ENCODE data around the gene TPP2.

TPP2 gene

GRCh38 chr13:102694937-102695336 is 98.2 kb downstream of the TPP2 start, which contains the start of gene METTL21C:
TSS of gene METTL21C (minus strand) at chr13:102695044. CDS start at chr13:102694498, 546 bp downstream.
- DNase-seq (ENCODE audit: low read depth): no peak

- no peak for DNase-seq (ENCODE audit: low read depth)
Measured at GRCh38 chr13:102696465-102696864, 99.7 kb downstream of the TPP2 start.

- no peak for DNase-seq (ENCODE audit: low read depth)
Measured at GRCh38 chr13:102697264-102697663, 100.5 kb downstream of the TPP2 start.

GRCh38 chr13:102697929-102698648 is 101.3 kb downstream of the TPP2 start:
- no peak for DNase-seq (ENCODE audit: low read depth)

GRCh38 chr13:102698649-102698980 is 101.8 kb downstream of the TPP2 start:
- DNase-seq (ENCODE audit: low read depth): no peak

GRCh38 chr13:102699504-102699903 is 102.7 kb downstream of the TPP2 start:
- no peak for DNase-seq (ENCODE audit: low read depth)

- no peak for DNase-seq (ENCODE audit: low read depth)
Measured at GRCh38 chr13:102700088-102701031, 103.6 kb downstream of the TPP2 start.

- no peak for DNase-seq (ENCODE audit: low read depth)
Measured at GRCh38 chr13:102701331-102701730, 104.5 kb downstream of the TPP2 start.

- DNase-seq (ENCODE audit: low read depth): no peak
Measured at GRCh38 chr13:102702965-102703725, 106.4 kb downstream of the TPP2 start.

GRCh38 chr13:102703726-102704035 is 106.9 kb downstream of the TPP2 start:
- DNase-seq (ENCODE audit: low read depth): no peak

- no peak for DNase-seq (ENCODE audit: low read depth)
Measured at GRCh38 chr13:102704238-102705058, 107.7 kb downstream of the TPP2 start.

GRCh38 chr13:102707467-102707866 is 110.7 kb downstream of the TPP2 start:
- DNase-seq (ENCODE audit: low read depth): peak; percentile 89

- DNase-seq (ENCODE audit: low read depth): no peak
Measured at GRCh38 chr13:102708211-102708610, 111.4 kb downstream of the TPP2 start.

- DNase-seq (ENCODE audit: low read depth): no peak
Measured at GRCh38 chr13:102708991-102709390, 112.2 kb downstream of the TPP2 start.

GRCh38 chr13:102709536-102709935 is 112.8 kb downstream of the TPP2 start:
- DNase-seq (ENCODE audit: low read depth): no peak

GRCh38 chr13:102710261-102710679 is 113.5 kb downstream of the TPP2 start:
- peak; percentile 84 for DNase-seq (ENCODE audit: low read depth)

GRCh38 chr13:102715447-102715846 is 118.7 kb downstream of the TPP2 start:
- DNase-seq (ENCODE audit: low read depth): no peak

GRCh38 chr13:102718746-102719145 is 122.0 kb downstream of the TPP2 start:
- DNase-seq (ENCODE audit: low read depth): no peak

GRCh38 chr13:102721800-102722231 is 125.0 kb downstream of the TPP2 start:
- peak; percentile 90 for DNase-seq (ENCODE audit: low read depth)

GRCh38 chr13:102724923-102725322 is 128.1 kb downstream of the TPP2 start:
- peak; percentile 52 for DNase-seq (ENCODE audit: low read depth)

GRCh38 chr13:102726430-102726829 is 129.6 kb downstream of the TPP2 start:
- no peak for DNase-seq (ENCODE audit: low read depth)

Measured in GM04504 (cell line).